ENCODE data around the gene GPC6.
"Not testable (repeated sequence)": the region's sequence is repeated elsewhere in the genome, so short reads cannot be mapped to it uniquely, and the experiment has no call there.

The GPC6 gene

DNA sequence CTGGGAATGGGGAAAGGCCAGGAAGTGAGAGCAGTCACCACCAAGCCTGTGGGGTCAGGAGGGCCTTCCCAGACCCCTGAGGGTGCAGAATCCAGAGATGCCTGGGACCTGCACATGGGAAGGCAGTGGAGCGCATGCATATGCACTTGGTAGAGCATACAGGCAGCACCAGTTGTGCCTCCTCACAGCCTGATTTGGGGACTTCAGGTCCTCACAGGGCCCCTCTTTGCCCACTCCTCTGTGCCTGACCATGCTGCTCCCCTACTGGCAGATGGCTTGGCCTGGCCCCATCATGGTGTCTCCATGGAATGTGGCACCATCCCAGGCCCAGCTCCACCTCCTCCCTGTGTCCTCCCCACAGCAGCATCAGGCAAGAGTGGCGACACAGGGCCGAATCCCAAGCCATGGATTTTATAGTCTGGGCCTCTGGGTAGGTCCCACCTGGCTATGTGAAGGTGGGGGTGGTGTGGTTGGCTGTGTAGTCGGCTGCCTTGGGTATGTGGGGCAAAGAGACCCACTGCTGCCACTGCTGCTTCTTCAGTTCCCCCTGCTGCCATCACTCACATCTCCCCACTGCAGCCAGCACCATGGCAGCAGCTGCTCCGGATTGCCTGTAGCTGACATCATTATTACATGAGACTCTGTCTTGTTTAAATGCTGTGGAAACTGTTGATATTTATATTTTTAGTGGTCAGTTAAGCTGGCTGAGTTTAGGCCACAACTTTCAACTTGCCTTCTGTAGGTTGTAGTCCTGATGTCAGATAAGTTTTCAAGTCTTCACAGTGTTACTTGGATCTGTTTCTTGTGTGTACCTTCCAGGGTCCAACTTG lies 247.0 kb downstream of the GPC6 start:
- peak; percentile 43 for DNase-seq (ENCODE audit: low read depth)
- no peak overlapping the region for H3K4me3 ChIP-seq (ENCODE audit: low read depth, low read length)
- TF ChIP-seq, protein P1, sequence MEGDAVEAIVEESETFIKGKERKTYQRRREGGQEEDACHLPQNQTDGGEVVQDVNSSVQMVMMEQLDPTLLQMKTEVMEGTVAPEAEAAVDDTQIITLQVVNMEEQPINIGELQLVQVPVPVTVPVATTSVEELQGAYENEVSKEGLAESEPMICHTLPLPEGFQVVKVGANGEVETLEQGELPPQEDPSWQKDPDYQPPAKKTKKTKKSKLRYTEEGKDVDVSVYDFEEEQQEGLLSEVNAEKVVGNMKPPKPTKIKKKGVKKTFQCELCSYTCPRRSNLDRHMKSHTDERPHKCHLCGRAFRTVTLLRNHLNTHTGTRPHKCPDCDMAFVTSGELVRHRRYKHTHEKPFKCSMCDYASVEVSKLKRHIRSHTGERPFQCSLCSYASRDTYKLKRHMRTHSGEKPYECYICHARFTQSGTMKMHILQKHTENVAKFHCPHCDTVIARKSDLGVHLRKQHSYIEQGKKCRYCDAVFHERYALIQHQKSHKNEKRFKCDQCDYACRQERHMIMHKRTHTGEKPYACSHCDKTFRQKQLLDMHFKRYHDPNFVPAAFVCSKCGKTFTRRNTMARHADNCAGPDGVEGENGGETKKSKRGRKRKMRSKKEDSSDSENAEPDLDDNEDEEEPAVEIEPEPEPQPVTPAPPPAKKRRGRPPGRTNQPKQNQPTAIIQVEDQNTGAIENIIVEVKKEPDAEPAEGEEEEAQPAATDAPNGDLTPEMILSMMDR (conservative IDR thresholded peaks at IDR 0.05; ENCODE audit: low read depth, low read length) = no peak

DNA sequence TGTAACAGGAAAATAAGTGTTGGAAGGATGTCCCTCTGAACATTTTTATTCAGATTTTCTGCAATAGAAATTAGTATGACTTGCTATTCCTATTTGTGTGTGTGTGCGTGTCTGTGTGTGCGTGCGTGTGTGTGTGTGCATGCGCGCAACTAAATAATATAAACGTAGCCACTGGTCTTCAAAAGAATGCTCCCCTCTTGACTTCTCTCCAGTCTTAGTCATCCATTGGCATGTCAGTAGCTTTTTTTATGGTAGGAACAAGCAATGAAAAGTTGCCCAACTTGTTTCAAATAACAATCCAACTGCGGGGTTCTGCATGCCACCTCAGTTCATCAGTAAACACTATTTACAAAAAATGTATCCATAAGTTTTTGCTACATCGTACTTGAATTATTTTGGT lies 249.6 kb downstream of the GPC6 start:
- no peak overlapping the region for H3K4me3 ChIP-seq (ENCODE audit: low read depth, low read length)
- TF ChIP-seq, protein P1 (conservative IDR thresholded peaks at IDR 0.05; ENCODE audit: low read depth, low read length) = no peak
- DNase-seq (ENCODE audit: low read depth) = peak; percentile 96

DNA sequence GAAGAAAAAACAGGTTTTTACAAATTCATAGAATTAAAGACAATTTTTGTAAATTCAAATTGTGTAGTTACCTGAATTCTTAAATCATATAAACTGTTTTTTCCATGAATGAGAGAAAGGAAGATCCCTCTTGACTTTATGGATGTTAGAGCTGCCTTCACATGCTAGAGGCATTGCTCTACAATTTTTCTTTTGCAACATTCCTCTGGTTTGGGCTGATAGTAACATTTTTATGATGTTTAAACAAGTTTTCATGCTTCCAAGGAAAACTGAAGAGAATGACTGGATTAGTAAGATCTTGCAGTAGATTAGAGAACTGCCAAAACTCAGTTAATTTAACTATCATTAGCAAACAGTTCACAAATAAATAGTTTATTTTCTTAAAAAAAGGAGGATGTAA lies 250.6 kb downstream of the GPC6 start:
- TF ChIP-seq, protein P1 (conservative IDR thresholded peaks at IDR 0.05; ENCODE audit: low read depth, low read length) = no peak
- H3K4me3 ChIP-seq (ENCODE audit: low read depth, low read length) = no peak overlapping the region
- DNase-seq (ENCODE audit: low read depth) = peak; percentile 23

DNA sequence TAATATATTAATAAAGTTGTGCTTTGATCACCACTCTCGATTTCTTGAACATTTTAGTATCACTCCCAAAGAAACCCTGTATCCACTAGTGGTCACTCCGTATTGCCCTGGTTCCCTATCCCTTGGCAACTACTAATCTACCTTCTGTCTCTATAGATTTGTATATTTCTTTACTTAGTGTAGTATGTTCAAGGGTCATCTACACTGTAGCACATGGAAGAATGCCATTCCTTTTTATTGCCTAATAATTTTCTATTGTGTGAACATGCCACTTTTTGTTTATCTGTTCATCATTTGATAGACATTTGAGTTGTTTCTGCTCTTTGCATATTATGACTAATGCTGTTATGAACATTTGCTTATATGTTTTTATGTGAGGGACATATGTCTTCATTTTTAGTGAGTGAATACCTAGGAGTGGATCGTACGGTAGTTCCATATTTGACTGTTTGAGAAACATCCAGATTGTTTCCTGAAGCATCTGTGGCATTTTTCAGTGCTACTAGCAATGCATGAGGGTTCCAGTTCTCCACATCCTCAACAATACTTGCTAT lies 254.0 kb downstream of the GPC6 start:
- DNase-seq (ENCODE audit: low read depth) = peak; percentile 11
- no peak overlapping the region for H3K4me3 ChIP-seq (ENCODE audit: low read depth, low read length)
- TF ChIP-seq, protein P1 (conservative IDR thresholded peaks at IDR 0.05; ENCODE audit: low read depth, low read length) = no peak

- not testable (repeated sequence) for H3K4me3 ChIP-seq (ENCODE audit: low read depth, low read length); DNase-seq (ENCODE audit: low read depth)
Measured at GRCh38 chr13:93496117-93496516, 269.5 kb downstream of the GPC6 start.

DNA sequence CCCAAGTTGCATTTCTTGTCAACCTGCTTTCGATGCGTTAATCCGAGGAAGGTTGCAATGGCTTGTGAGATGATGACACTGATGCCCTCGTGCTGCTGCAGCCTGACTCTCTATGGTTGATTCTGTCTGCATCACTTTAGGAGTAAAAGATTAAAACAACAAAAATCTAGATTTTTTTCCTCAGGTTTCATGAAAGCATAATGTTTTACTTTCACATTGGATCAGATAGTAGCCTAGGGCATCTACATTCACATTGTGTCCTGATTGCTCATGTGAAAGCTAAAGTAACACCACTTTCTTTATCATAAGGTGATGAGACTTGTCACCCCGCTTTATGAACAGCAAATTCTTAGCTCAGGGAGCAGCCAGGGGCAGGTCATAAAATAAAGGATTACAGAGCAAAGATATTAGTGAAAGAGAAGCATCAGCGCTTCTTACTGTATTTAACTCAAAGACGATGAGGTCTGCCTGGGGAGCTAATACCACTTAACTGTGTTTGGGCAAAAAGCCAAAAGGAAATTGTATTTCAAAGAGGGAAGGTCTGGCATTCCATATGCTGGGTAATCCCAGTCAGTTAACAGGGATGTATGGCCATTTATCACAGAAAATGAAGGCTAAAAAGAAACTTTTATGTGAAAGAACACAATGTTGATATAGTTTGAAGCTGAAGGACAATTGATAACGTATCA lies 270.5 kb downstream of the GPC6 start:
- TF ChIP-seq, protein P1 (conservative IDR thresholded peaks at IDR 0.05; ENCODE audit: low read depth, low read length) = no peak
- H3K4me3 ChIP-seq (ENCODE audit: low read depth, low read length) = no peak overlapping the region
- peak; percentile 27 for DNase-seq (ENCODE audit: low read depth)

DNA sequence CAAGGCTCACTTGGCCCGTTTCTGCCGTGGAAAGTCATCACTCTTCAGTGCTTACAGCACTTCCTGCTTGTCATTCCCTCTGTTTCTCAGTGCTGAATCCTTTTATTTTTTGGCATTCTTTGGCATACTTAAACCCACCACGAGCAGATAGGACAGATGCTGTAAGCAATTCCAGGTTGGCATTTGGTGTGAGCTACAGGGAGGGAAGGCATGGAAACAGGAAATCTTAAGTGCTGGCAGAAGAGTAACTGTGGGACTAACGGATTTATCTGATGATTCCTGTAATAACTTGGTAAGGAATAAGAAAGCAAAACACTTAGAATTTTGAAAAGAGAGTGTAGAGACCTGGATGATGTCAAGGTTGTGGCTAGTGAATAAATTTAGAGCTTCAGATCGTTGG lies 273.4 kb downstream of the GPC6 start:
- H3K4me3 ChIP-seq (ENCODE audit: low read depth, low read length) = no peak overlapping the region
- TF ChIP-seq, protein P1 (conservative IDR thresholded peaks at IDR 0.05; ENCODE audit: low read depth, low read length) = no peak
- DNase-seq (ENCODE audit: low read depth) = no peak

Data from choroid plexus epithelial cell (primary cell).